ENCODE measurements around the gene FAM210A.

GRCh38 chr18:13672657-13673056 lies 53.7 kb downstream of the FAM210A start:
- no peak for TF ChIP-seq CTCF (IDR thresholded peaks at IDR 0.05; ENCODE audit: low read depth, low read length)
- no peak for TF ChIP-seq EZH2phosphoT487 (IDR thresholded peaks at IDR 0.05; ENCODE audit: low read depth)

All from OCI-LY3 (cell line).